Stimulated activated CD4-positive, alpha-beta T cell treated with anti-CD3 and anti-CD28 coated beads, TNF-alpha, amount 100 ng/mL, for 4 hours (primary cell): Measurements from ENCODE around the gene UGGT1.

Experiments used
- DNase-seq, 3 experiments: peaks; one replicate each; pipeline ENCODE4 v3.0.0-alpha.2; 2020; ENCODE audit warnings: low read depth in 3 of 3

The UGGT1 gene

GRCh38 chr2:128105072-128105471, 14.1 kb downstream of the UGGT1 start:
- no peak for DNase-seq

- DNase-seq: no peak
These were observed 17.2 kb downstream of the UGGT1 start for GRCh38 chr2:128108166-128108565.

GRCh38 chr2:128109243-128109642, 18.2 kb downstream of the UGGT1 start:
- no peak for DNase-seq

- DNase-seq: no peak
These were observed 25.1 kb downstream of the UGGT1 start for GRCh38 chr2:128115921-128116623.

- DNase-seq: no peak
These were observed 43.6 kb downstream of the UGGT1 start for GRCh38 chr2:128134573-128134972.

- no peak for DNase-seq
These were observed 46.2 kb downstream of the UGGT1 start for GRCh38 chr2:128137094-128137616.

- DNase-seq: no peak
These were observed 48.6 kb downstream of the UGGT1 start for GRCh38 chr2:128139624-128140023.

- DNase-seq: no peak
These were observed 54.7 kb downstream of the UGGT1 start for GRCh38 chr2:128145651-128146050.

- DNase-seq: no peak
These were observed 62.8 kb downstream of the UGGT1 start for GRCh38 chr2:128153786-128154185.

- no peak for DNase-seq
These were observed 63.2 kb downstream of the UGGT1 start for GRCh38 chr2:128154225-128154624.

GRCh38 chr2:128155970-128156369, 65.0 kb downstream of the UGGT1 start:
- no peak for DNase-seq

- DNase-seq: no peak
These were observed 65.8 kb downstream of the UGGT1 start for GRCh38 chr2:128156812-128157211.

- no peak for DNase-seq
These were observed 66.6 kb downstream of the UGGT1 start for GRCh38 chr2:128157644-128158043.

GRCh38 chr2:128158176-128158575, 67.2 kb downstream of the UGGT1 start:
- DNase-seq: no peak

- DNase-seq: no peak
These were observed 68.4 kb downstream of the UGGT1 start for GRCh38 chr2:128159437-128159836.

GRCh38 chr2:128160616-128161275, 69.7 kb downstream of the UGGT1 start:
- no peak for DNase-seq

GRCh38 chr2:128162266-128162665, 71.3 kb downstream of the UGGT1 start:
- no peak for DNase-seq

GRCh38 chr2:128164311-128164710, 73.3 kb downstream of the UGGT1 start:
- no peak for DNase-seq

GRCh38 chr2:128166746-128167353, 75.8 kb downstream of the UGGT1 start:
- no peak for DNase-seq

- DNase-seq: no peak
These were observed 78.1 kb downstream of the UGGT1 start for GRCh38 chr2:128169094-128169493.

GRCh38 chr2:128169497-128169896, 78.5 kb downstream of the UGGT1 start:
- DNase-seq: no peak

- DNase-seq: no peak
These were observed 79.1 kb downstream of the UGGT1 start for GRCh38 chr2:128169933-128170709.
